SK-N-SH treated with all-trans-retinoic acid at 6 μM for 48 hours (cell line): ENCODE measurements around the gene SPTSSB.

Experiments
- ATAC-seq: fragments of 200-7000 bp; cut with Tn5 transposase; 3 replicates; pipeline ENCODE4 v1.9.1; 2020; ENCODE audit warnings: mild to moderate bottlenecking, moderate library complexity
- ARNTL ChIP-seq: fragments of 450-650 bp; formaldehyde crosslinking; IDR thresholded peaks from 2 replicates; pipeline ENCODE4 v1.5.0; 2020; ENCODE audit warnings: low read depth, mild to moderate bottlenecking, moderate library complexity, borderline replicate concordance
- BACH2 ChIP-seq: fragments of 250-450 bp; sonication (Bioruptor Pico); IDR thresholded peaks from 2 replicates; pipeline ENCODE4 v1.9.0; 2021; ENCODE audit warnings: mild to moderate bottlenecking, borderline replicate concordance
- CREB5 ChIP-seq: fragments of 250-450 bp; sonication (Bioruptor Pico); IDR thresholded peaks from 2 replicates; pipeline ENCODE4 v1.5.1; 2020; ENCODE audit warnings: low read depth, mild to moderate bottlenecking, moderate library complexity
- CSDC2 ChIP-seq: fragments of 250-450 bp; sonication (Bioruptor Pico); IDR thresholded peaks from 2 replicates; pipeline ENCODE4 v1.5.0; 2020; ENCODE audit warnings: mild to moderate bottlenecking, moderate library complexity
- CSRNP3 ChIP-seq: fragments of 250-450 bp; sonication (Bioruptor Pico); IDR thresholded peaks from 2 replicates; pipeline ENCODE4 v1.5.1; 2021; ENCODE audit warnings: mild to moderate bottlenecking, moderate library complexity
- ESRRG ChIP-seq: fragments of 250-450 bp; sonication (Bioruptor Pico); IDR thresholded peaks from 2 replicates; pipeline ENCODE4 v1.6.1; 2021; ENCODE audit warnings: mild to moderate bottlenecking
- GLIS3 ChIP-seq: fragments of 250-450 bp; sonication (Bioruptor Pico); IDR thresholded peaks from 2 replicates; pipeline ENCODE4 v1.5.0; 2020; ENCODE audit warnings: mild to moderate bottlenecking, moderate library complexity
- ISL1 ChIP-seq: fragments of 250-450 bp; sonication (Bioruptor Pico); IDR thresholded peaks from 2 replicates; pipeline ENCODE4 v2.1.2; 2022; ENCODE audit warnings: mild to moderate bottlenecking, moderate library complexity
- OSR1 ChIP-seq: fragments of 250-450 bp; sonication (Bioruptor Pico); IDR thresholded peaks from 2 replicates; pipeline ENCODE4 v1.8.0; 2022; ENCODE audit warnings: moderate library complexity, mild to moderate bottlenecking, inconsistent platforms
- PATZ1 ChIP-seq: fragments of 250-450 bp; sonication (Bioruptor Pico); IDR thresholded peaks from 2 replicates; pipeline ENCODE4 v1.8.0; 2020; ENCODE audit warnings: mild to moderate bottlenecking, moderate library complexity, borderline replicate concordance
- POU6F1 ChIP-seq: fragments of 250-450 bp; sonication (Bioruptor Pico); IDR thresholded peaks from 2 replicates; pipeline ENCODE4 v1.8.0; 2021; ENCODE audit warnings: low read depth, mild to moderate bottlenecking, moderate library complexity, borderline replicate concordance
- PPARA ChIP-seq: fragments of 250-450 bp; sonication (Bioruptor Pico); IDR thresholded peaks from 2 replicates; pipeline ENCODE4 v1.5.0; 2020; ENCODE audit warnings: mild to moderate bottlenecking, borderline replicate concordance
- RARB ChIP-seq: fragments of 250-450 bp; sonication (Bioruptor Pico); IDR thresholded peaks from 2 replicates; pipeline ENCODE4 v1.8.0; 2021; ENCODE audit warnings: mild to moderate bottlenecking, moderate library complexity
- SNAI2 ChIP-seq: fragments of 250-450 bp; sonication (Bioruptor Pico); IDR thresholded peaks from 2 replicates; pipeline ENCODE4 v1.5.0; 2020; ENCODE audit warnings: mild to moderate bottlenecking, moderate library complexity
- TCF4 ChIP-seq: fragments of 250-450 bp; sonication (Bioruptor Pico); IDR thresholded peaks from 2 replicates; pipeline ENCODE4 v1.8.0; 2021; ENCODE audit warnings: mild to moderate bottlenecking, moderate library complexity, borderline replicate concordance
- TOX ChIP-seq: fragments of 250-450 bp; sonication (Bioruptor Pico); IDR thresholded peaks from 2 replicates; pipeline ENCODE4 v1.8.0; 2021; ENCODE audit warnings: mild to moderate bottlenecking, moderate library complexity, borderline replicate concordance
- TSHZ2 ChIP-seq: fragments of 250-450 bp; sonication (Bioruptor Pico); IDR thresholded peaks from 2 replicates; pipeline ENCODE4 v1.5.0; 2020; ENCODE audit warnings: mild to moderate bottlenecking, moderate library complexity
- ZC3H10 ChIP-seq: fragments of 250-450 bp; sonication (Bioruptor Pico); IDR thresholded peaks from 2 replicates; pipeline ENCODE4 v1.5.1; 2021; ENCODE audit warnings: mild to moderate bottlenecking, moderate library complexity
- ZFP3 ChIP-seq: fragments of 250-450 bp; sonication (Bioruptor Pico); IDR thresholded peaks from 2 replicates; pipeline ENCODE4 v1.5.0; 2020; ENCODE audit warnings: mild to moderate bottlenecking, moderate library complexity
- ZFP30 ChIP-seq: fragments of 450-650 bp; formaldehyde crosslinking; IDR thresholded peaks from 2 replicates; pipeline ENCODE4 v1.5.0; 2022; ENCODE audit warnings: mild to moderate bottlenecking, moderate library complexity
- ZNF565 ChIP-seq: fragments of 450-650 bp; formaldehyde crosslinking; conservative IDR thresholded peaks from 2 replicates; pipeline ENCODE4 v1.5.0; 2020; ENCODE audit warnings: low read depth, mild to moderate bottlenecking, moderate library complexity
- ZNF70 ChIP-seq: fragments of 450-650 bp; formaldehyde crosslinking; IDR thresholded peaks from 2 replicates; pipeline ENCODE4 v1.5.0; 2020; ENCODE audit warnings: mild to moderate bottlenecking, moderate library complexity
- ZNF8 ChIP-seq: fragments of 450-650 bp; formaldehyde crosslinking; IDR thresholded peaks from 2 replicates; pipeline ENCODE4 v1.5.0; 2020; ENCODE audit warnings: mild to moderate bottlenecking, moderate library complexity

Gene SPTSSB

GRCh38 chr3:161343540-161343939, 27.8 kb downstream of the SPTSSB start:
- no peak for ATAC-seq
- TF ChIP-seq ESRRG (CRISPR knock-in tag), result no peak
- no peak for TF ChIP-seq ZFP3 (CRISPR knock-in tag)
- TF ChIP-seq TOX (CRISPR knock-in tag), result no peak
- TF ChIP-seq OSR1 (CRISPR knock-in tag), result no peak
- no peak for TF ChIP-seq TSHZ2 (CRISPR knock-in tag)
- no peak for TF ChIP-seq ARNTL (CRISPR knock-in tag)
- TF ChIP-seq ZC3H10 (CRISPR knock-in tag), result no peak
- no peak for TF ChIP-seq ZNF565 (CRISPR knock-in tag)
- no peak for TF ChIP-seq RARB (CRISPR knock-in tag)
- TF ChIP-seq PATZ1 (CRISPR knock-in tag), result no peak
- TF ChIP-seq PPARA, result no peak
- no peak for TF ChIP-seq ZFP30 (CRISPR knock-in tag)
- no peak for TF ChIP-seq ZNF70 (CRISPR knock-in tag)
- no peak for TF ChIP-seq ZNF8 (CRISPR knock-in tag)
- no peak for TF ChIP-seq ISL1 (CRISPR knock-in tag)
- no peak for TF ChIP-seq CSDC2 (CRISPR knock-in tag)
- TF ChIP-seq SNAI2 (CRISPR knock-in tag), result no peak
- TF ChIP-seq GLIS3, result no peak
- TF ChIP-seq POU6F1, result no peak
- TF ChIP-seq BACH2 (CRISPR knock-in tag), result no peak
- TF ChIP-seq, all 23 proteins: peak for 0

GRCh38 chr3:161342629-161343028, 28.7 kb downstream of the SPTSSB start:
- no peak for ATAC-seq
- no peak for TF ChIP-seq PPARA
- TF ChIP-seq CSRNP3 (CRISPR knock-in tag), result no peak
- TF ChIP-seq ZFP3 (CRISPR knock-in tag), result no peak
- TF ChIP-seq GLIS3, result no peak
- no peak for TF ChIP-seq CSDC2 (CRISPR knock-in tag)
- TF ChIP-seq TCF4 (CRISPR knock-in tag), result no peak
- no peak for TF ChIP-seq ARNTL (CRISPR knock-in tag)
- TF ChIP-seq OSR1 (CRISPR knock-in tag), result no peak
- TF ChIP-seq ESRRG (CRISPR knock-in tag), result no peak
- no peak for TF ChIP-seq TOX (CRISPR knock-in tag)
- no peak for TF ChIP-seq PATZ1 (CRISPR knock-in tag)
- no peak for TF ChIP-seq ZC3H10 (CRISPR knock-in tag)
- TF ChIP-seq ZNF565 (CRISPR knock-in tag), result no peak
- no peak for TF ChIP-seq CREB5 (CRISPR knock-in tag)
- no peak for TF ChIP-seq BACH2 (CRISPR knock-in tag)
- TF ChIP-seq TSHZ2 (CRISPR knock-in tag), result no peak
